HCT116 (cell line): ENCODE data around the gene KRTAP19-4. TPM values are rescaled to one million over a fixed set of nuclear protein-coding genes. Genes with fewer than 3 reads are reported as not detected.

Source experiments
- ATAC-seq: fragments of 200-7000 bp; cut with Tn5 transposase; 2 replicates; pipeline ENCODE4 v1.9.1; 2020; ENCODE audit warnings: mild to moderate bottlenecking, moderate library complexity
- BruUV-seq: library from RNA; stranded (reverse); fragments of 400-500 nt; replicated peaks from 2 replicates; lab custom pipeline; 2021; lab: Mats Ljungman, UMichigan
- CTCF ChIA-PET: fragments of 300-600 bp; sonication (Branson Sonifier 250); formaldehyde crosslinking; loops from one replicate; lab custom pipeline; 2021; ENCODE audit warnings: antibody characterized with exemption; lab: Charles Lee
- POLR2A ChIA-PET: fragments of 300-600, 350-600 bp; sonication (Branson Sonifier 250); formaldehyde crosslinking; loops from one replicate; lab custom pipeline; 2021; ENCODE audit warnings: antibody characterized with exemption; lab: Charles Lee
- RAD21 ChIA-PET, 2 experiments: fragments of 300-600 bp; sonication (Branson Sonifier 250); formaldehyde crosslinking; loops; one replicate each; lab custom pipeline; 2023; ENCODE audit warnings: low total read pairs in 2 of 2; ENCODE audit not compliant: uncharacterized antibody in 2 of 2, unreplicated experiment in 2 of 2, low non-redundant PET in 1 of 2; lab: Charles Lee
- DNase-seq: peaks from one replicate; pipeline ENCODE4 v3.0.0-alpha.2; 2010; ENCODE audit warnings: low read depth, low spot score
- H2AFZ ChIP-seq: fragments of 200-600 bp; shearing (Covaris generic), sonication (generic); 2 replicates; pipeline ENCODE4 v1.6.1; 2017; ENCODE audit warnings: low read depth, mixed run types, mixed read lengths, antibody characterized with exemption, low read length; ENCODE audit not compliant: poor library complexity, severe bottlenecking
- H3K27ac ChIP-seq: 2 replicates; pipeline ENCODE4 v1.5.1; 2012; ENCODE audit warnings: low read depth, low read length
- H3K27me3 ChIP-seq: fragments of 200-600 bp; sonication (generic); 2 replicates; pipeline ENCODE4 v1.6.1; 2016; ENCODE audit warnings: mixed run types, low read length, mixed read lengths; ENCODE audit not compliant: insufficient read depth
- H3K36me3 ChIP-seq, 2 experiments: fragments of 200-500 bp in 1 of 2; fragments of 200-600 bp in 1 of 2; sonication (Bioruptor generic) in 1 of 2; sonication (generic) in 1 of 2; 2 replicates each; pipeline versions ENCODE4 v1.5.1 to v1.6.1; 2014 to 2016; ENCODE audit warnings: low read length in 2 of 2, inconsistent platforms in 1 of 2, mixed read lengths in 1 of 2, mixed run types in 1 of 2; ENCODE audit not compliant: insufficient read depth in 2 of 2, control insufficient read depth in 1 of 2
- H3K4me1 ChIP-seq, 2 experiments: fragments of 200-600 bp in 1 of 2; sonication (generic) in 1 of 2; 2 replicates each; pipeline versions ENCODE4 v1.5.1 to v1.6.1; 2012 to 2017; ENCODE audit warnings: low read length in 2 of 2, inconsistent platforms in 1 of 2, mild to moderate bottlenecking in 1 of 2, mixed read lengths in 1 of 2, mixed run types in 1 of 2, moderate library complexity in 1 of 2; ENCODE audit not compliant: insufficient read depth in 2 of 2, control insufficient read depth in 1 of 2
- H3K4me2 ChIP-seq: fragments of 200-600 bp; sonication (generic); 2 replicates; pipeline ENCODE4 v1.6.1; 2017; ENCODE audit warnings: mixed run types, low read length, mixed read lengths
- H3K4me3 ChIP-seq, 2 experiments: fragments of 200-600 bp in 1 of 2; sonication (generic) in 1 of 2; replicated peaks in 1 of 2; 2 replicates each; pipeline ENCODE4 v1.5.1; 2011 to 2016; ENCODE audit warnings: low read length in 2 of 2, control low read depth in 1 of 2, low read depth in 1 of 2, mild to moderate bottlenecking in 1 of 2, mixed read lengths in 1 of 2, mixed run types in 1 of 2
- H3K79me2 ChIP-seq: fragments of 200-600 bp; sonication (generic); 2 replicates; pipeline ENCODE4 v1.6.1; 2017; ENCODE audit warnings: mild to moderate bottlenecking, mixed run types, low read length, moderate library complexity, mixed read lengths; ENCODE audit not compliant: insufficient read depth
- H3K9ac ChIP-seq: fragments of 200-600 bp; sonication (generic); 2 replicates; pipeline ENCODE4 v1.6.1; 2016; ENCODE audit warnings: low read length, mixed read lengths
- H3K9me2 ChIP-seq: fragments of 200-600 bp; sonication (generic), shearing (Covaris generic); 2 replicates; pipeline ENCODE4 v1.6.1; 2017; ENCODE audit warnings: mixed run types, mild to moderate bottlenecking, moderate library complexity; ENCODE audit not compliant: insufficient read depth
- H3K9me3 ChIP-seq, 2 experiments: fragments of 200-500 bp in 1 of 2; fragments of 200-600 bp in 1 of 2; sonication (Bioruptor generic) in 1 of 2; sonication (generic) in 1 of 2; 2 replicates each; pipeline ENCODE4 v1.6.1; 2014 to 2017; ENCODE audit warnings: low read length in 2 of 2, mixed read lengths in 2 of 2, inconsistent platforms in 1 of 2, low read depth in 1 of 2, mild to moderate bottlenecking in 1 of 2, mixed run types in 1 of 2, moderate library complexity in 1 of 2; ENCODE audit not compliant: control insufficient read depth in 1 of 2, insufficient read depth in 1 of 2
- H4K20me1 ChIP-seq: fragments of 200-600 bp; sonication (generic), shearing (Covaris generic); 2 replicates; pipeline ENCODE4 v1.6.1; 2017; ENCODE audit warnings: mixed run types, mild to moderate bottlenecking, moderate library complexity; ENCODE audit not compliant: insufficient read depth
- CEBPB ChIP-seq: IDR thresholded peaks from 2 replicates; pipeline ENCODE4 v1.6.1; 2012; ENCODE audit warnings: low read depth
- CTCF ChIP-seq, 3 experiments: fragments of 200-600 bp in 1 of 3; sonication (generic) in 1 of 3; IDR thresholded peaks in 2 of 3; conservative IDR thresholded peaks in 1 of 3; 2 replicates each; pipeline ENCODE4 v1.5.1; 2012 to 2017; ENCODE audit warnings: low read depth in 2 of 3, low read length in 2 of 3, antibody characterized with exemption in 1 of 3, borderline replicate concordance in 1 of 3, control low read depth in 1 of 3, mild to moderate bottlenecking in 1 of 3, mixed read lengths in 1 of 3, mixed run types in 1 of 3, moderate library complexity in 1 of 3; ENCODE audit not compliant: insufficient read depth in 1 of 3
- EGR1 ChIP-seq: IDR thresholded peaks from 2 replicates; pipeline ENCODE4 v1.6.1; 2012; ENCODE audit warnings: low read depth
- ELF1 ChIP-seq: IDR thresholded peaks from 2 replicates; pipeline ENCODE4 v1.6.1; 2012; ENCODE audit warnings: low read depth, borderline replicate concordance
- EZH2 ChIP-seq: fragments of 200-600 bp; sonication (generic); IDR thresholded peaks from 2 replicates; pipeline ENCODE4 v1.6.1; 2017; ENCODE audit warnings: antibody characterized with exemption, mixed run types
- EZH2phosphoT487 ChIP-seq: fragments of 200-600 bp; IDR thresholded peaks from 2 replicates; pipeline ENCODE4 v1.6.1; 2018; ENCODE audit warnings: antibody characterized with exemption, borderline replicate concordance
- FOSL1 ChIP-seq: IDR thresholded peaks from 2 replicates; pipeline ENCODE4 v1.6.1; 2012; ENCODE audit warnings: low read depth
- JUND ChIP-seq: IDR thresholded peaks from 2 replicates; pipeline ENCODE4 v1.6.1; 2012
- POLR2AphosphoS5 ChIP-seq: IDR thresholded peaks from 2 replicates; pipeline ENCODE4 v1.6.1; 2011; ENCODE audit warnings: mild to moderate bottlenecking, low read depth, low read length, moderate library complexity
- RAD21 ChIP-seq: IDR thresholded peaks from 2 replicates; pipeline ENCODE4 v1.6.1; 2012; ENCODE audit warnings: low read depth, mild to moderate bottlenecking
- SIN3A ChIP-seq: IDR thresholded peaks from 2 replicates; pipeline ENCODE4 v1.6.1; 2012; ENCODE audit warnings: low read depth
- SRF ChIP-seq: IDR thresholded peaks from 2 replicates; pipeline ENCODE4 v1.6.1; 2012; ENCODE audit warnings: low read depth
- YY1 ChIP-seq: IDR thresholded peaks from 2 replicates; pipeline ENCODE4 v1.6.1; 2011; ENCODE audit warnings: low read length, low read depth, moderate library complexity, mild to moderate bottlenecking; ENCODE audit not compliant: insufficient replicate concordance; ENCODE audit errors: extremely low read depth
- ZBTB33 ChIP-seq: IDR thresholded peaks from 2 replicates; pipeline ENCODE4 v1.6.1; 2011; ENCODE audit warnings: mild to moderate bottlenecking, low read length, moderate library complexity; ENCODE audit not compliant: insufficient replicate concordance; ENCODE audit errors: extremely low read depth
- ZFX ChIP-seq: fragments of 450-650 bp; IDR thresholded peaks from 2 replicates; pipeline ENCODE4 v1.6.1; 2017
- ZNF274 ChIP-seq: fragments of 200-500 bp; sonication (Bioruptor generic); IDR thresholded peaks from 2 replicates; pipeline ENCODE4 v1.6.1; 2014; ENCODE audit warnings: mild to moderate bottlenecking, low read depth, low read length, inconsistent platforms
- intact Hi-C: fragments of 100-400 bp; cut with micrococcal nuclease; formaldehyde crosslinking; loops from 2 replicates; pipeline ENCODE4 v1.10.0; 2022
- total RNA-seq: library from RNA; stranded (reverse); gene quantifications from one replicate; pipeline ENCODE4 v1.2.1, GENCODE V29; 2021; ENCODE audit not compliant: unreplicated experiment
- TF ChIP-seq, protein P1 (sequence below): IDR thresholded peaks from 2 replicates; pipeline ENCODE4 v1.6.1; 2012; ENCODE audit warnings: low read depth
- TF ChIP-seq, protein P2 (sequence below): IDR thresholded peaks from 2 replicates; pipeline ENCODE4 v1.6.1; 2012

The KRTAP19-4 gene
- total RNA-seq, 1 experiment from 2014 or later: not detected

- Histone ChIP-seq H3K36me3 (no peaks in the 10 kb centered on the region), H4K20me1 (no peaks in the 10 kb centered on the region), H3K27me3 (no peaks in the 10 kb centered on the region), H3K4me1 (no peaks in the 10 kb centered on the region), H3K27ac (no peak within 1 kb of the TSS), H3K9me3 (peaks cover 0 to 19% of the 10 kb centered on the region in 2 experiments; a peak in 2 of 4 replicates), H3K4me3 (no peak within 1 kb of the TSS), H2AFZ (no peak within 1 kb of the TSS), H3K9me2 (no peaks in the 10 kb centered on the region), H3K4me2 (no peak within 1 kb of the TSS), H3K79me2 (no peaks in the 10 kb centered on the region), H3K9ac (no peak within 1 kb of the TSS)
- intact Hi-C loops: no loop called here
- RAD21 ChIA-PET: no interaction called here
- DNase-seq (no peak), ATAC-seq (no peak)
- CTCF ChIA-PET: no interaction called here
- TF ChIP-seq, protein P1, sequence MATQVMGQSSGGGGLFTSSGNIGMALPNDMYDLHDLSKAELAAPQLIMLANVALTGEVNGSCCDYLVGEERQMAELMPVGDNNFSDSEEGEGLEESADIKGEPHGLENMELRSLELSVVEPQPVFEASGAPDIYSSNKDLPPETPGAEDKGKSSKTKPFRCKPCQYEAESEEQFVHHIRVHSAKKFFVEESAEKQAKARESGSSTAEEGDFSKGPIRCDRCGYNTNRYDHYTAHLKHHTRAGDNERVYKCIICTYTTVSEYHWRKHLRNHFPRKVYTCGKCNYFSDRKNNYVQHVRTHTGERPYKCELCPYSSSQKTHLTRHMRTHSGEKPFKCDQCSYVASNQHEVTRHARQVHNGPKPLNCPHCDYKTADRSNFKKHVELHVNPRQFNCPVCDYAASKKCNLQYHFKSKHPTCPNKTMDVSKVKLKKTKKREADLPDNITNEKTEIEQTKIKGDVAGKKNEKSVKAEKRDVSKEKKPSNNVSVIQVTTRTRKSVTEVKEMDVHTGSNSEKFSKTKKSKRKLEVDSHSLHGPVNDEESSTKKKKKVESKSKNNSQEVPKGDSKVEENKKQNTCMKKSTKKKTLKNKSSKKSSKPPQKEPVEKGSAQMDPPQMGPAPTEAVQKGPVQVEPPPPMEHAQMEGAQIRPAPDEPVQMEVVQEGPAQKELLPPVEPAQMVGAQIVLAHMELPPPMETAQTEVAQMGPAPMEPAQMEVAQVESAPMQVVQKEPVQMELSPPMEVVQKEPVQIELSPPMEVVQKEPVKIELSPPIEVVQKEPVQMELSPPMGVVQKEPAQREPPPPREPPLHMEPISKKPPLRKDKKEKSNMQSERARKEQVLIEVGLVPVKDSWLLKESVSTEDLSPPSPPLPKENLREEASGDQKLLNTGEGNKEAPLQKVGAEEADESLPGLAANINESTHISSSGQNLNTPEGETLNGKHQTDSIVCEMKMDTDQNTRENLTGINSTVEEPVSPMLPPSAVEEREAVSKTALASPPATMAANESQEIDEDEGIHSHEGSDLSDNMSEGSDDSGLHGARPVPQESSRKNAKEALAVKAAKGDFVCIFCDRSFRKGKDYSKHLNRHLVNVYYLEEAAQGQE: no peak
- TF ChIP-seq SIN3A (no peak), RAD21 (no peak), JUND (no peak), ZFX (no peak), ZNF274 (no peak), CTCF (IDR thresholded peaks at IDR 0.05 in 2 of 3, conservative IDR thresholded peaks at IDR 0.05 in 1 of 3; ENCODE audit: borderline replicate concordance in 1 of 3, insufficient read depth in 1 of 3, low read depth in 2 of 3, low read length in 2 of 3) (no peak), CEBPB (no peak), EZH2phosphoT487 (no peak), YY1 (no peak), FOSL1 (no peak), EZH2 (no peak), ZBTB33 (no peak), EGR1 (no peak), POLR2AphosphoS5 (no peak), ELF1 (no peak), SRF (no peak)
- TF ChIP-seq, protein P2, sequence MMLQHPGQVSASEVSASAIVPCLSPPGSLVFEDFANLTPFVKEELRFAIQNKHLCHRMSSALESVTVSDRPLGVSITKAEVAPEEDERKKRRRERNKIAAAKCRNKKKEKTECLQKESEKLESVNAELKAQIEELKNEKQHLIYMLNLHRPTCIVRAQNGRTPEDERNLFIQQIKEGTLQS: no peak
- POLR2A ChIA-PET: no interaction called here
- BruUV-seq: no TSS peak
Observed at GRCh38 chr21:30480145-30480544, 16.8 kb downstream of the KRTAP19-4 start, which contains the start of gene KRTAP19-1. Gene KRTAP19-1 (minus strand): TSS chr21:30480367. CDS start chr21:30480317, 50 bp downstream.
